ENCODE results near the gene MARCHF2.

MARCHF2 gene

DNA sequence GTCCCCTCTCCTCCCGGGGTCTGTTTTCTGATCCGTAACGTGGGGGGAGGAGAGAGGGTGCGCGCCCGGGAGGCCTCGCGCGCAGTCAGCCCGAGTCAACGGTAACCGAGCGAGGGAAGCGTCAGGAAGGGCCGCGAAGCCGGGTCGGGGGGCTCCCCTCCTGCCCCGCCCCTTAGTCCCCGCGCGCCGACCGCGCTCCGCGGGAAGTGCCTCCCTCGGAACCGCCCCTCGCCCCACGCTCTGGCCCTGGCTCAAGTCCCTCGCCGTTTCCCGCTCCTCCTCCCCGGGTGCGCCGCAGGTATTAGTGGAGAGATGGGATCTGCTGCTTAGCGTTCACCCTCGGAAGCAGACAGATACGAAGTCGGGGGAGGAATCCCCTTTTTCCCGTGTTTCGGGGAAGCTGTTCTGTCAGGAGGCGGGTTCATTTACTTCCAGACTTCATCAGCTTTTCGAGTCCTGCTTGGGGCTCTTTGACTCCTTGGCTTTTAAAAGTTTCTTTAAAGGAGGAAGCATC lies 32.4 kb downstream of the MARCHF2 start:
- TF ChIP-seq, protein P1, sequence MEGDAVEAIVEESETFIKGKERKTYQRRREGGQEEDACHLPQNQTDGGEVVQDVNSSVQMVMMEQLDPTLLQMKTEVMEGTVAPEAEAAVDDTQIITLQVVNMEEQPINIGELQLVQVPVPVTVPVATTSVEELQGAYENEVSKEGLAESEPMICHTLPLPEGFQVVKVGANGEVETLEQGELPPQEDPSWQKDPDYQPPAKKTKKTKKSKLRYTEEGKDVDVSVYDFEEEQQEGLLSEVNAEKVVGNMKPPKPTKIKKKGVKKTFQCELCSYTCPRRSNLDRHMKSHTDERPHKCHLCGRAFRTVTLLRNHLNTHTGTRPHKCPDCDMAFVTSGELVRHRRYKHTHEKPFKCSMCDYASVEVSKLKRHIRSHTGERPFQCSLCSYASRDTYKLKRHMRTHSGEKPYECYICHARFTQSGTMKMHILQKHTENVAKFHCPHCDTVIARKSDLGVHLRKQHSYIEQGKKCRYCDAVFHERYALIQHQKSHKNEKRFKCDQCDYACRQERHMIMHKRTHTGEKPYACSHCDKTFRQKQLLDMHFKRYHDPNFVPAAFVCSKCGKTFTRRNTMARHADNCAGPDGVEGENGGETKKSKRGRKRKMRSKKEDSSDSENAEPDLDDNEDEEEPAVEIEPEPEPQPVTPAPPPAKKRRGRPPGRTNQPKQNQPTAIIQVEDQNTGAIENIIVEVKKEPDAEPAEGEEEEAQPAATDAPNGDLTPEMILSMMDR (IDR thresholded peaks at IDR 0.05) = no peak

DNA sequence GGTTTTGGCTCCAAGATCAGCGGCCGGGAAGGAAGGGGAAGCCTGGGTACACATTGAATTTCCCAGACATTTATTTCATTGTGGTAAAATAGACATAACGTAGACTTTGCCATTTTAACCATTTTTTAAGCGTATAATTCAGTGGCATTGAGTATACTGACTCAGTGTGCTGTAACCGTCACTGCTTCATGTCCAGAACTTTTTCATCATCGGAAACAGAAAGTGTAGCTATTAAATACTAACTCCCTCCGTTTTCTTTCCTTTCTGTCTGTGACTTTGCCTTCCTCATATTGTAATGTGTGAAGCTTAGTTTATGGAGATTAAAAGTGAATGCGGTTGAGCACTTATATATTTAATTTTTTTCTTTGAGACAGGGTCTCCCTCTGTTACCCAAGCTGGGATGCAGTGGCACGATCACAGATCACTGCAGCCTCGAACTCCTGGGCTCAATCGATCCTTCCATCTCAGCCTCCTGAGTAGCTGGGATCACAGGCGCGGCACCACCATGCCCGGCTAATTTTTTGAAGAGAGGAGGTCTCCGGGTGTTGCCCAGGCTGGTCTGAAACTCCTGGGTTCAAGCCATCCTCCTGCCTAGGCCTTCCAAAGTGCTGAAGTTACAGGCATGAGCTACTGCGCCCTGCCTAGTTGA lies 33.1 kb downstream of the MARCHF2 start:
- TF ChIP-seq, protein P1 (IDR thresholded peaks at IDR 0.05) = no peak

DNA sequence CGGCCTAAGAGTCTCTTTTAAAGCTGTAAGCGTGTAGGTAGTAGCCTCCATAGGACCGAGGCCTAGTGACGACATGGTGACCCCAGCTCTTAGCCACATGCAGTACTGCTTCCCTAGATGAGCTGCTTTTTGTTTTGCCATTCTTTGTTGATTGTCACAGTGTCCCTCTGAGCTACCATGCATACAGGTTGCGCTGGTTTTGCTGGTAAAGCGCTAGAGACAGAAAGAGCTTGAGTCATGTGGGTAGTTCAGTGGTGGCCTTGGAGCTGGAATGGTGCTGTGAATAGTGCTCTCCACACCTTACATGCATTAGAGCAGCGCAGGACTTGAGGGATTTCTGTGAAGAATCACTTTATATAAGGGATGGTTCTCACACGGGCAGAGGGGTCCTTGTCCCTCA lies 36.7 kb downstream of the MARCHF2 start:
- TF ChIP-seq, protein P1 (IDR thresholded peaks at IDR 0.05) = no peak

DNA sequence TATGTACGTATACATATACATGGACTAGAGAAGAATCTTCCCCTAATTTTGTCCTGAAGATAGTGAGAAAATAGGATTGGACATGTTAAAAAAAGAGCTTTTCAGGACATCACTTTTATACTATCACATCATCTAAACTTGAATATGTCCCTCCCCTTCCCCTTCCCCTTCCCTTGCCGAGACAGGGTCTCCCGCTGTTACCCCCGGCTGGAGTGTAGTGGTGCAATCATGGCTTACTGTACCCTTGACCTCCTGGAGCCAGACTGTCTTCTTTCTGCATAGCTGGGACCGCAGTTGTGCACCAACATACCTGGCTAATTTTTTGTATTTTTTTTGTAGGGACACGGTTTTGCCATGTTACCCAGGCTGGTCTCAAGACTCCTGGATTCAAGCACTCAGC lies 38.3 kb downstream of the MARCHF2 start:
- TF ChIP-seq, protein P1 (IDR thresholded peaks at IDR 0.05) = no peak

DNA sequence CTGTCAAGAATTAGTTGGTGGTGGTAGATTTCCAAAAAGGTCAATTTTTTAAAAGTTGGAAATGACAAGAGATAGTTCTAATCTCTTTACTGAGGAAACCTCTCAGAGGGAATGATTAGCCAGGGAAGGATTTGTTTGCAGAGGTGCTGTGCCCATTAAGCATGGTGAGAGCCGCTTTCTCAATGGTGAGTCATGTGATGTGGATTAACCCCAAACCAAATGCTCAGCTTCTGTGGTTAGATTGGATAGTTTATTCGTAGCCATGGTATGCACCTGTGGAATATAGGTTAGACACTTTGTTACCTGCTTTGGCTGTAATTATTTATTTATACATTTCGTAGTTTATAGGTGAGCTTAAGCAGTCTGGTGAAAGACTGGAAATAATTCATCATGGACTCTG lies 38.8 kb downstream of the MARCHF2 start:
- TF ChIP-seq, protein P1 (IDR thresholded peaks at IDR 0.05) = no peak

DNA sequence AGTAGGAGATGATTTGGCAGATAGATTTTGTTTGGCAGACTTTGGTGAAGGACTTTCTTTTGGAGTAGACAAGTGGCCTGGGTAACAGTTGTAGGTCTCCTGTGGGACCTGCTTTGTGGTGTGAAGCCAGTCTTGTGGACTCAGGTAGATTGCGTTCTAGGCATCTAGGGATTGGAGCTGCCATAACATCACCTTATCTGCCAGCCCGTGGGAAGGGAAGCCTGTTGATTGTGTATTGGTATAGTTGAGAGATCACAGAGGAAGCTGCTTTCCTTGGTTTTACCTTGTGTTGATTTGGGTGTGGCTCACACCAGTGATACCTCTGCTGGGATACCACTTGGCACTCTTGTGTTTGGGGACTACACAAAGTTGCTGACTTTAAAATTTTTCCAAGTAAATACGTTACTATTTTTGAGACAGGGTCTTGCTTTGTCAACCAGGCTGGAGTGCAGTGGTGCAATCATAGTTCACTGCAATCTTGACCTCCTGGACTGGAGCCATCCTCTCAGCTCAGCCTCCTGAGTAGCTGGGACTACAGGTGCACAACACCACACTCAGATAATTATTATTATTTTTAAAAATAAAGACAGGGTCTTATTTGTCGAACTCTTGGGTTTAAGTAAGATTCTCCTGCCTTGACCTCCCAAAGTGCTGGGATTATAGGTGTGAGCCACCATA lies 39.5 kb downstream of the MARCHF2 start:
- TF ChIP-seq, protein P1 (IDR thresholded peaks at IDR 0.05) = no peak

DNA sequence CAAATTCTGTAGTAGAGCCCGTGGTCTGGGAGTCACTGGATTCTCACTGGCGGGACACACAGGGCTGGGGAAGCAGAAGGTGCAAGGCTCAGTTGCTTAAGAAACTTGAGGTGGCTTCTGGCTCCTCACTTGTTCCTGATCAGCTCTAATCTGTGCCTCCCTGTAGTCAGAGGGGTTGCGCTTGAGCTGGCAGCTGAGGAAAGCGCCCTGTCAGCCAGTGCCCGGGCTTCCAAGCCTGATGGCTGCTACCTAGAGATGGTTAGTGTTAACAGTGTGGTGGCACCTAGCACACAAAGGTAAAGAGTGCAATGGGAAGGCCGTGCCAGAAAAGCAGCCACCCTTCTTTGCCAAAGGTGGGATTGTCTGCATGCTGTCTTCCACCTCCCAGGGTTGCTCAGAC lies 40.5 kb downstream of the MARCHF2 start:
- TF ChIP-seq, protein P1 (IDR thresholded peaks at IDR 0.05) = no peak

Data from LNCAP (cell line).